Kidney epithelial cell (primary cell): Measurements from ENCODE around the gene TEX264. TPM values are rescaled to one million over a fixed set of nuclear protein-coding genes. Genes with fewer than 3 reads are reported as not detected.

Experiments used
- DNase-seq: peaks from one replicate; pipeline ENCODE4 v3.0.0-alpha.2; 2010; ENCODE audit warnings: low read depth
- H3K27me3 ChIP-seq: 2 replicates; pipeline ENCODE4 v1.6.0; 2011; ENCODE audit warnings: low read length; ENCODE audit not compliant: control insufficient read depth, insufficient read depth
- H3K36me3 ChIP-seq: 2 replicates; pipeline ENCODE4 v1.5.1; 2011; ENCODE audit warnings: low read length; ENCODE audit not compliant: control insufficient read depth, insufficient read depth
- H3K4me3 ChIP-seq: 2 replicates; pipeline ENCODE4 v1.5.1; 2011; ENCODE audit warnings: low read depth, mild to moderate bottlenecking, control low read depth, low read length
- total RNA-seq: library from RNA; depleted of rRNA; stranded (reverse); fragments of >200 nt; gene quantifications from 2 replicates; pipeline ENCODE4 v1.2.3, GENCODE V29; 2015
- TF ChIP-seq, protein P1 (sequence below): IDR thresholded peaks from 2 replicates; pipeline ENCODE4 v1.5.1; 2011; ENCODE audit warnings: mild to moderate bottlenecking, moderate library complexity, low read length, control low read depth, inconsistent platforms; ENCODE audit not compliant: insufficient read depth, poor library complexity, severe bottlenecking

TEX264 gene
- total RNA-seq, 1 donor from 2014 or later: 75.7 TPM

DNA sequence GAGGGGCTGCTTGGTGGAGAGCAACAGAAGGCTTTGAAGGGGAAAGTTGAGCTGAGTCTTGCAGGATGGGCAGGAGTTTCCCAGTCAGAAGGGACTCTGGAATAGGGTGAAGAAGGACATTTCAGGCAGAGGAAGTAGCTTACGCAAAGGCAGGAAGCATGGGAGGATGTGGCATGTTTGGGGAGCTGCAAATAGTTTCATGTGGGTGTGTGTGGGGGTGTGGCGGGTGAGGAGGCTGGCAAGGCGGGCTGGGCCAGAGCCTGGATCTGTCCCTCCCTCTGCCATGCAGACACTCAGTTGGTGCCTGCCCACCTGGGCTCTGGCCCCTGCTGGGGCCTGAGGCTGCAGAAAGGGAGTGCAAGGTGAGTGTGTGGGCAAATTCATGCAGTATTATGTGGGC, 10.4 kb downstream of the TEX264 start:
- Histone ChIP-seq H3K27me3 (no peaks in the 10 kb centered on the region), H3K4me3 (no peak overlapping the region), H3K36me3 (peaks cover 1% of the 10 kb centered on the region)
- TF ChIP-seq, protein P1, sequence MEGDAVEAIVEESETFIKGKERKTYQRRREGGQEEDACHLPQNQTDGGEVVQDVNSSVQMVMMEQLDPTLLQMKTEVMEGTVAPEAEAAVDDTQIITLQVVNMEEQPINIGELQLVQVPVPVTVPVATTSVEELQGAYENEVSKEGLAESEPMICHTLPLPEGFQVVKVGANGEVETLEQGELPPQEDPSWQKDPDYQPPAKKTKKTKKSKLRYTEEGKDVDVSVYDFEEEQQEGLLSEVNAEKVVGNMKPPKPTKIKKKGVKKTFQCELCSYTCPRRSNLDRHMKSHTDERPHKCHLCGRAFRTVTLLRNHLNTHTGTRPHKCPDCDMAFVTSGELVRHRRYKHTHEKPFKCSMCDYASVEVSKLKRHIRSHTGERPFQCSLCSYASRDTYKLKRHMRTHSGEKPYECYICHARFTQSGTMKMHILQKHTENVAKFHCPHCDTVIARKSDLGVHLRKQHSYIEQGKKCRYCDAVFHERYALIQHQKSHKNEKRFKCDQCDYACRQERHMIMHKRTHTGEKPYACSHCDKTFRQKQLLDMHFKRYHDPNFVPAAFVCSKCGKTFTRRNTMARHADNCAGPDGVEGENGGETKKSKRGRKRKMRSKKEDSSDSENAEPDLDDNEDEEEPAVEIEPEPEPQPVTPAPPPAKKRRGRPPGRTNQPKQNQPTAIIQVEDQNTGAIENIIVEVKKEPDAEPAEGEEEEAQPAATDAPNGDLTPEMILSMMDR: no peak
- DNase-seq: no peak

DNA sequence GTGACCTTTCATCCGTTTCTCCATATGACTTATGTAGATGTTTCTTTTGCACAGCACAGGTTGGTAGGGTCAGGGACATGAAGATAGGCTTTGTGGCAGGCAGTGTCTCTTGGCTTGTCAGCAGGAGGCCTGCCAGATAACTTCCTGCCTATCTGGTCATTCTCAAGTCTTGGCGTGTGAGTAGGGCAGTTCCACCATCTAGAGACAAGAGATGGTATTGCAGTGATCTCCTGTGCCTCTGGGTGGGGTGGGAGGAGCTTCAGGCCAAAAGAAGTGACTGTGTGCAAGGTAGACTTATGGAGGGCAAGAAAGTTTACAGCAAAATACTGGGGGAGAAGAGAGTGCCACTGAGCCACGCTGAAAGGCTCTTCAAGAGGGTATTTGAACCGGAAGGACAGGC, 11.0 kb downstream of the TEX264 start:
- DNase-seq: peak; percentile 48
- TF ChIP-seq, protein P1: peak; percentile 77
- Histone ChIP-seq H3K27me3 (no peaks in the 10 kb centered on the region), H3K36me3 (peaks cover 1% of the 10 kb centered on the region), H3K4me3 (no peak overlapping the region)

DNA sequence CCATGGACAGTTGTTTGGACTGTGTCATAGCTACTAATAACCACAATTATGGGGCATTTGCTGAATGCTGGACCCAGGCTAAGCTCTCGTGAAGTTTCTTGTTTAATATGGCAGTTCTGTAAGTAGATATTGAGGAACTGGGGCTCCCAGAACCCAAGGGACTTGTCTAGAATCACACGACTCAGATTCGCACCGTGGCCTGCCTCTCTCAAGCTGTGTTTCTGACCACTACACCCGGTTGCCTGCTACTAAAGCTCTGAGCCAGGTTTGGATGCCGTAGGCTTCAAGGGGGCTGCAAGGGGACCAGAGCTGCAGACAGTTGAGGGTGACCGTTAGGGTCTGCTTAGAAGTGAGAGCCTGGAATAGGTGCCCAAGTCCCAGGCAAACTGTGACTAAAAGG, 11.5 kb downstream of the TEX264 start:
- H3K4me3 ChIP-seq: no peak overlapping the region
- peaks cover 1% of the 10 kb centered on the region for H3K36me3 ChIP-seq
- no peak for DNase-seq
- H3K27me3 ChIP-seq: no peaks in the 10 kb centered on the region
- TF ChIP-seq, protein P1: no peak

GRCh38 chr3:51683566-51683965, 12.5 kb downstream of the TEX264 start:
- no peak for DNase-seq
- H3K27me3 ChIP-seq: no peaks in the 10 kb centered on the region
- H3K4me3 ChIP-seq: no peak overlapping the region
- peaks cover 1% of the 10 kb centered on the region for H3K36me3 ChIP-seq
- TF ChIP-seq, protein P1: no peak

GRCh38 chr3:51684971-51685751, 14.1 kb downstream of the TEX264 start:
- no peak for DNase-seq
- peaks cover 1% of the 10 kb centered on the region for H3K36me3 ChIP-seq

More at GRCh38 chr3:51684971-51685751, 14.1 kb downstream of the TEX264 start:
- Histone ChIP-seq H3K27me3 (no peaks in the 10 kb centered on the region), H3K4me3 (no peak overlapping the region)
- TF ChIP-seq, protein P1: no peak
